Subcutaneous abdominal adipose tissue (tissue), 5 donors: Measurements from ENCODE around the gene LRRC4C.
"Not testable (repeated sequence)": the region's sequence is repeated elsewhere in the genome, so short reads cannot be mapped to it uniquely, and the experiment has no call there.

Experiments used
- H3K27ac ChIP-seq: one replicate; pipeline ENCODE4 v1.7.0; 2013; ENCODE audit warnings: low read depth, mild to moderate bottlenecking, inconsistent platforms, low read length, moderate library complexity
- H3K27me3 ChIP-seq, 5 donors: one replicate each; pipeline ENCODE4 v1.7.0; 2013; ENCODE audit warnings: low read length in 5 of 5, inconsistent platforms in 1 of 5; ENCODE audit not compliant: control insufficient read depth in 5 of 5, insufficient read depth in 4 of 5
- H3K36me3 ChIP-seq, 5 donors: one replicate each; pipeline ENCODE4 v1.7.0; 2013; ENCODE audit warnings: low read length in 5 of 5; ENCODE audit not compliant: control insufficient read depth in 5 of 5, insufficient read depth in 5 of 5
- H3K4me1 ChIP-seq, 5 donors: one replicate each; pipeline ENCODE4 v1.7.0; 2013; ENCODE audit warnings: low read length in 5 of 5, mild to moderate bottlenecking in 3 of 5, moderate library complexity in 1 of 5; ENCODE audit not compliant: control insufficient read depth in 5 of 5, insufficient read depth in 5 of 5
- H3K4me3 ChIP-seq, 5 donors: one replicate each; pipeline ENCODE4 v1.7.0; 2013; ENCODE audit warnings: low read length in 5 of 5, low read depth in 1 of 5
- H3K9ac ChIP-seq, 5 donors: one replicate each; pipeline ENCODE4 v1.7.0; 2013; ENCODE audit warnings: low read length in 5 of 5, mild to moderate bottlenecking in 4 of 5, moderate library complexity in 3 of 5
- H3K9me3 ChIP-seq, 5 donors: one replicate each; pipeline ENCODE4 v1.7.0; 2013; ENCODE audit warnings: low read length in 5 of 5; ENCODE audit not compliant: control insufficient read depth in 5 of 5
- donor health status: healthy.
- donor health status: healthy.
- donor health status: healthy.
- donor health status: healthy.
- donor health status: healthy.

Gene LRRC4C

GRCh38 chr11:40975076-40975475 lies 484.4 kb downstream of the LRRC4C start:
- no peak overlapping the region for H3K27ac ChIP-seq
- H3K4me1 ChIP-seq: no peaks in the 10 kb centered on the region
- H3K27me3 ChIP-seq: no peaks in the 10 kb centered on the region
- no peaks in the 10 kb centered on the region for H3K36me3 ChIP-seq
- H3K9ac ChIP-seq: no peak overlapping the region
- peaks cover under 1 to 20% (median 14%) of the 10 kb centered on the region in 5 donors for H3K9me3 ChIP-seq
- H3K4me3 ChIP-seq: no peak overlapping the region

- no peaks in the 10 kb centered on the region for H3K27me3 ChIP-seq
- no peaks in the 10 kb centered on the region for H3K36me3 ChIP-seq
- no peak overlapping the region for H3K27ac ChIP-seq
- no peak overlapping the region for H3K9ac ChIP-seq
- H3K4me3 ChIP-seq: no peak overlapping the region
- H3K9me3 ChIP-seq: peaks cover 4 to 24% (median 14%) of the 10 kb centered on the region in 5 donors
- no peaks in the 10 kb centered on the region for H3K4me1 ChIP-seq
Measured at GRCh38 chr11:40974186-40974795, 485.2 kb downstream of the LRRC4C start.

- Histone ChIP-seq H3K27me3 (no peaks in the 10 kb centered on the region), H3K27ac (no peak overlapping the region), H3K4me1 (no peaks in the 10 kb centered on the region), H3K9me3 (no peaks in the 10 kb centered on the region), H3K4me3 (no peak overlapping the region), H3K9ac (no peak overlapping the region), H3K36me3 (no peaks in the 10 kb centered on the region)
Measured at GRCh38 chr11:40958707-40959106, 500.7 kb downstream of the LRRC4C start.

- Histone ChIP-seq H3K4me3 (no peak overlapping the region), H3K9me3 (peaks cover 0 to 1% (median 0%) of the 10 kb centered on the region in 5 donors), H3K27ac (no peak overlapping the region), H3K36me3 (no peaks in the 10 kb centered on the region), H3K27me3 (no peaks in the 10 kb centered on the region), H3K9ac (no peak overlapping the region), H3K4me1 (no peaks in the 10 kb centered on the region)
Measured at GRCh38 chr11:40952479-40952878, 507.0 kb downstream of the LRRC4C start.

- H3K4me3 ChIP-seq: no peak overlapping the region
- H3K27ac ChIP-seq: no peak overlapping the region
- H3K4me1 ChIP-seq: no peaks in the 10 kb centered on the region
- no peaks in the 10 kb centered on the region for H3K27me3 ChIP-seq
- H3K9me3 ChIP-seq: peaks cover 0 to 3% (median 0%) of the 10 kb centered on the region in 5 donors
- H3K36me3 ChIP-seq: no peaks in the 10 kb centered on the region
- no peak overlapping the region for H3K9ac ChIP-seq
Measured at GRCh38 chr11:40938002-40938401, 521.5 kb downstream of the LRRC4C start.

GRCh38 chr11:40924915-40925314 lies 534.5 kb downstream of the LRRC4C start:
- H3K27ac ChIP-seq: no peak overlapping the region
- no peak overlapping the region for H3K9ac ChIP-seq
- no peaks in the 10 kb centered on the region for H3K9me3 ChIP-seq
- H3K27me3 ChIP-seq: no peaks in the 10 kb centered on the region
- H3K36me3 ChIP-seq: no peaks in the 10 kb centered on the region
- H3K4me3 ChIP-seq: no peak overlapping the region
- no peaks in the 10 kb centered on the region for H3K4me1 ChIP-seq

- Histone ChIP-seq H3K4me1 (no peaks in the 10 kb centered on the region), H3K4me3 (no peak overlapping the region), H3K9ac (no peak overlapping the region), H3K9me3 (no peaks in the 10 kb centered on the region), H3K36me3 (no peaks in the 10 kb centered on the region), H3K27ac (no peak overlapping the region), H3K27me3 (no peaks in the 10 kb centered on the region)
Measured at GRCh38 chr11:40921246-40921645, 538.2 kb downstream of the LRRC4C start.

- H3K27ac ChIP-seq, H3K27me3 ChIP-seq, H3K4me3 ChIP-seq, H3K9me3 ChIP-seq, H3K9ac ChIP-seq, H3K4me1 ChIP-seq, H3K36me3 ChIP-seq: not testable (repeated sequence)
Measured at GRCh38 chr11:40910774-40911173, 548.7 kb downstream of the LRRC4C start.

GRCh38 chr11:40894501-40894900 lies 565.0 kb downstream of the LRRC4C start:
- H3K4me1 ChIP-seq: no peaks in the 10 kb centered on the region
- H3K36me3 ChIP-seq: no peaks in the 10 kb centered on the region
- H3K9ac ChIP-seq: no peak overlapping the region
- H3K27me3 ChIP-seq: no peaks in the 10 kb centered on the region
- no peaks in the 10 kb centered on the region for H3K9me3 ChIP-seq
- H3K27ac ChIP-seq: no peak overlapping the region
- H3K4me3 ChIP-seq: no peak overlapping the region

GRCh38 chr11:40885250-40885954 lies 574.0 kb downstream of the LRRC4C start:
- H3K4me3 ChIP-seq: no peak overlapping the region
- H3K9ac ChIP-seq: no peak overlapping the region
- no peaks in the 10 kb centered on the region for H3K27me3 ChIP-seq
- no peaks in the 10 kb centered on the region for H3K36me3 ChIP-seq
- no peak overlapping the region for H3K27ac ChIP-seq
- no peaks in the 10 kb centered on the region for H3K4me1 ChIP-seq
- H3K9me3 ChIP-seq: no peaks in the 10 kb centered on the region
